Upper lobe of right lung (tissue), 1 donor: Measurements from ENCODE around the gene AFF1. TPM values are rescaled to one million over a fixed set of nuclear protein-coding genes. Genes with fewer than 3 reads are reported as not detected.
"Not testable (repeated sequence)": the region's sequence is repeated elsewhere in the genome, so short reads cannot be mapped to it uniquely, and the experiment has no call there.

Source experiments
- ATAC-seq: fragments of 200-7000 bp; cut with Tn5 transposase; one replicate; pipeline ENCODE4 v1.9.1; 2020; ENCODE audit warnings: mild to moderate bottlenecking, moderate library complexity
- DNase-seq: peaks from one replicate; pipeline ENCODE4 v3.0.0-alpha.2; 2020
- H3K27ac ChIP-seq: fragments of 200-600 bp; one replicate; pipeline ENCODE4 v1.8.0; 2022
- H3K27me3 ChIP-seq: fragments of 200-600 bp; one replicate; pipeline ENCODE4 v1.8.0; 2022; ENCODE audit warnings: mild to moderate bottlenecking
- H3K36me3 ChIP-seq: fragments of 200-600 bp; one replicate; pipeline ENCODE4 v1.8.0; 2022
- H3K4me1 ChIP-seq: fragments of 200-600 bp; one replicate; pipeline ENCODE4 v1.8.0; 2022
- H3K4me3 ChIP-seq: fragments of 200-600 bp; one replicate; pipeline ENCODE4 v1.8.0; 2022; ENCODE audit warnings: mild to moderate bottlenecking
- H3K9me3 ChIP-seq: fragments of 200-600 bp; one replicate; pipeline ENCODE4 v1.8.0; 2022
- CTCF ChIP-seq: fragments of 200-600 bp; IDR thresholded peaks from one replicate; pipeline ENCODE4 v1.8.0; 2022; ENCODE audit warnings: antibody characterized with exemption
- intact Hi-C: fragments of 100-400 bp; cut with DNase I; formaldehyde crosslinking; loops from one replicate; pipeline ENCODE4 v1.11.0; 2022
- total RNA-seq: library from RNA; stranded (reverse); fragmentation: NEBNext Ultra II Directional; extraction: Animal tissue kit (Norgen Biotek cat#: 25700); gene quantifications from one replicate; pipeline ENCODE4 v1.2.1, GENCODE V29; 2021
- donor health status: DM: no; HTN: yes; CAD: no; lungs with severe emphysema.

Gene AFF1
- total RNA-seq, 1 donor from 2014 or later, result 103 TPM

- Histone ChIP-seq H3K27ac (peak overlapping the region; percentile 55), H3K9me3 (no peaks in the 10 kb centered on the region), H3K4me3 (no peak overlapping the region), H3K27me3 (no peaks in the 10 kb centered on the region), H3K36me3 (no peaks in the 10 kb centered on the region), H3K4me1 (peaks cover 67% of the 10 kb centered on the region)
- intact Hi-C loops, result no loop called here
- DNase-seq, result no peak
- TF ChIP-seq CTCF, result no peak
- ATAC-seq, result peak; percentile 67
Measured at GRCh38 chr4:87078987-87079486, 144.2 kb downstream of the AFF1 start.

GRCh38 chr4:87079967-87080366, 145.2 kb downstream of the AFF1 start:
- peaks cover 63% of the 10 kb centered on the region for H3K4me1 ChIP-seq

DNA sequence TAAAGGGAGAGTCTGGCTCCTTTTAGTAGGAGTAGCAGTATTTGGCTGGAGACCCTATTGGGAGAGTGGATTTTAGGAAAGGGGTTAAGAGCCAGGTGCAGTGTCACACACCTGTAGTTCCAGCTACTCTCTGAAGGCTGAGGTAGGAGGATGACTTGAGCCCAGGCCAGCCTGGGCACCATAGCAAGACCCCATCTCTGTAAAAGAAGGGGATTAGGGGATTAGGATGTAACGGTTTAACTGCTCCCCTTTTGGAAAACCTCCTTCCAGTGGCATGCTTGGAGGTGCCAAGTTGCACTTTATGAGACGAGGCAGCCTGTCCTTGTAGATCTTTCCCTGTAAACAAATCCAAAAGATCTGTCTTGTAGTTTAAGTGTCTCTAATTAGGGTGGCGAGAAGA, 145.7 kb downstream of the AFF1 start:
- peaks cover 63% of the 10 kb centered on the region for H3K4me1 ChIP-seq
- no peak for TF ChIP-seq CTCF
- peak overlapping the region; percentile 15 for H3K27ac ChIP-seq
- no peak overlapping the region for H3K4me3 ChIP-seq
- DNase-seq, result no peak
- intact Hi-C loops, result loop anchor here (10.0 kb wide), 1 partner anchor 76 kb away; no protein-coding TSS in a partner anchor
- peaks cover 7% of the 10 kb centered on the region for H3K36me3 ChIP-seq
- H3K27me3 ChIP-seq, result no peaks in the 10 kb centered on the region
- no peaks in the 10 kb centered on the region for H3K9me3 ChIP-seq
- ATAC-seq, result no peak

More at GRCh38 chr4:87079967-87080366, 145.2 kb downstream of the AFF1 start:
- Histone ChIP-seq H3K4me3 (no peak overlapping the region), H3K27ac (peak overlapping the region; percentile 55), H3K36me3 (peaks cover 4% of the 10 kb centered on the region), H3K27me3 (no peaks in the 10 kb centered on the region), H3K9me3 (no peaks in the 10 kb centered on the region)
- DNase-seq (no peak), ATAC-seq (no peak)
- intact Hi-C loops, result loop anchor here (10.0 kb wide), 1 partner anchor 75 kb away; no protein-coding TSS in a partner anchor
- no peak for TF ChIP-seq CTCF

GRCh38 chr4:87081826-87082225, 147.0 kb downstream of the AFF1 start:
- intact Hi-C loops, result loop anchor here (10.0 kb wide), 1 partner anchor 77 kb away; no protein-coding TSS in a partner anchor
- TF ChIP-seq CTCF, result no peak
- DNase-seq, result no peak
- H3K27ac ChIP-seq, result no peak overlapping the region
- H3K27me3 ChIP-seq, result no peaks in the 10 kb centered on the region
- peaks cover 7% of the 10 kb centered on the region for H3K36me3 ChIP-seq
- H3K9me3 ChIP-seq, result no peaks in the 10 kb centered on the region
- H3K4me1 ChIP-seq, result peaks cover 54% of the 10 kb centered on the region
- H3K4me3 ChIP-seq, result no peak overlapping the region
- ATAC-seq, result no peak

- peaks cover 16% of the 10 kb centered on the region for H3K36me3 ChIP-seq
- DNase-seq, H3K27ac ChIP-seq, H3K27me3 ChIP-seq, H3K4me3 ChIP-seq, ATAC-seq, H3K9me3 ChIP-seq: not testable (repeated sequence)
- intact Hi-C loops, result loop anchor here (10.0 kb wide), 1 partner anchor 81 kb away; no protein-coding TSS in a partner anchor
- peaks cover 28% of the 10 kb centered on the region for H3K4me1 ChIP-seq
Measured at GRCh38 chr4:87085732-87086131, 150.9 kb downstream of the AFF1 start.

GRCh38 chr4:87086143-87086805, 151.5 kb downstream of the AFF1 start:
- Histone ChIP-seq H3K27ac (no peak overlapping the region), H3K27me3 (no peaks in the 10 kb centered on the region), H3K36me3 (peaks cover 18% of the 10 kb centered on the region), H3K4me1 (peaks cover 28% of the 10 kb centered on the region), H3K4me3 (no peak overlapping the region), H3K9me3 (no peaks in the 10 kb centered on the region)
- no peak for DNase-seq
- no peak for TF ChIP-seq CTCF
- intact Hi-C loops, result loop anchor here (10.0 kb wide), 1 partner anchor 81 kb away; no protein-coding TSS in a partner anchor
- ATAC-seq, result no peak
